ENCODE results near the gene PLEKHA8.

PLEKHA8 gene

DNA sequence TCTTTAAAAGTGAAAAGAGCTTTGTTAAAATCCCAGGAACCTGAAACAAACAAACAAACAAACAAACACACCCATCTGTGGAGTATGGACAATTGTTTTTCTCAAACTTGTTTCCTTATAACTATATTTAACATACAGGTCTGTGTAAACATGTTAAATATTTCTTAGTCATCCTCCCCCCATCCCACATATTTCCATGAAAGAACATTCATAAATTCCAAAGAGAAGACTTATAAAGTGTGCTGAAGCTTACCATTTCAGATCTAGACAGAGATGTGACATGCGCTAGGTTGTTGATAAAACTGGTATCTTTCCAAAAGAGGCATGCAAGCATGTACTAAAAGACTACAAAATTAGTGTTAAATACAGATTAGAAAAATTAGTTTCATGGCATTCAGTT, 8.3 kb upstream of the PLEKHA8 start:
- no peak overlapping the region for H3K27ac ChIP-seq (ENCODE audit: low read depth, low read length)
- TF ChIP-seq, protein P1, sequence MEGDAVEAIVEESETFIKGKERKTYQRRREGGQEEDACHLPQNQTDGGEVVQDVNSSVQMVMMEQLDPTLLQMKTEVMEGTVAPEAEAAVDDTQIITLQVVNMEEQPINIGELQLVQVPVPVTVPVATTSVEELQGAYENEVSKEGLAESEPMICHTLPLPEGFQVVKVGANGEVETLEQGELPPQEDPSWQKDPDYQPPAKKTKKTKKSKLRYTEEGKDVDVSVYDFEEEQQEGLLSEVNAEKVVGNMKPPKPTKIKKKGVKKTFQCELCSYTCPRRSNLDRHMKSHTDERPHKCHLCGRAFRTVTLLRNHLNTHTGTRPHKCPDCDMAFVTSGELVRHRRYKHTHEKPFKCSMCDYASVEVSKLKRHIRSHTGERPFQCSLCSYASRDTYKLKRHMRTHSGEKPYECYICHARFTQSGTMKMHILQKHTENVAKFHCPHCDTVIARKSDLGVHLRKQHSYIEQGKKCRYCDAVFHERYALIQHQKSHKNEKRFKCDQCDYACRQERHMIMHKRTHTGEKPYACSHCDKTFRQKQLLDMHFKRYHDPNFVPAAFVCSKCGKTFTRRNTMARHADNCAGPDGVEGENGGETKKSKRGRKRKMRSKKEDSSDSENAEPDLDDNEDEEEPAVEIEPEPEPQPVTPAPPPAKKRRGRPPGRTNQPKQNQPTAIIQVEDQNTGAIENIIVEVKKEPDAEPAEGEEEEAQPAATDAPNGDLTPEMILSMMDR (IDR thresholded peaks at IDR 0.05; ENCODE audit: low read depth, low read length, poor library complexity, severe bottlenecking): no peak
- no peak for TF ChIP-seq EZH2phosphoT487 (IDR thresholded peaks at IDR 0.05; ENCODE audit: borderline replicate concordance, low read length)
- H3K27me3 ChIP-seq (ENCODE audit: control insufficient read depth, low read length): no peaks in the 10 kb centered on the region
- H3K79me2 ChIP-seq (ENCODE audit: control insufficient read depth, low read length): peaks cover 37% of the 10 kb centered on the region
- peak overlapping the region; percentile 44; the same call in 1 of the 2 replicates for H3K4me2 ChIP-seq (ENCODE audit: low read length)
- peaks cover 12% of the 10 kb centered on the region for H3F3A ChIP-seq (ENCODE audit: control insufficient read depth, insufficient read depth)
- no peaks in the 10 kb centered on the region for H3K9me3 ChIP-seq (ENCODE audit: control insufficient read depth, insufficient read depth, low read length)
- H3K36me3 ChIP-seq (ENCODE audit: control insufficient read depth, low read length): peaks cover 57% of the 10 kb centered on the region
- peaks cover 47% of the 10 kb centered on the region for H3K4me1 ChIP-seq (ENCODE audit: control insufficient read depth, low read length)
- no peaks in the 10 kb centered on the region for H3K9me2 ChIP-seq (replicated peaks; ENCODE audit: control insufficient read depth, low read length)
- H3K4me3 ChIP-seq (ENCODE audit: low read length): no peak overlapping the region
- no peaks in the 10 kb centered on the region for H4K20me1 ChIP-seq (ENCODE audit: control insufficient read depth, insufficient read depth, low read depth, low read length)

DNA sequence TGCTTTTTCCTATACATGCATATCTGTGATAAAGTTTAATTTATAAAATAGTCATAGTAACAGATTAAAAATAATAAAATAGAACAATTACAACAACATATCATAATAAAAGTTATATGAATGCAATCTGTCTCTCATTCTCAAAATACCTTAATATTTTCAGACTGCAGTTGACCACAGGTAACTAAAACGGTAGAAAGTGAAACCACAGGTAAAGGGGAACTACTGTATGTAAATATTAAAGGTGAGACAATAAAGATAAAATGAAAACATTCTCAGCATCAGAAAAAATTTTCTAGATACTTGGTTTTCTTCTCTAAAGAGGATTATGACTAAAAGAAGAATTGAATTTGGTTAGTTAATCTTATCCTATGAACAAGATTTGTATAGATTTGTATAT, 7.7 kb upstream of the PLEKHA8 start:
- no peaks in the 10 kb centered on the region for H3K9me2 ChIP-seq (replicated peaks; ENCODE audit: control insufficient read depth, low read length)
- H3F3A ChIP-seq (ENCODE audit: control insufficient read depth, insufficient read depth): peaks cover 12% of the 10 kb centered on the region
- peaks cover 53% of the 10 kb centered on the region for H3K4me1 ChIP-seq (ENCODE audit: control insufficient read depth, low read length)
- H3K79me2 ChIP-seq (ENCODE audit: control insufficient read depth, low read length): peaks cover 43% of the 10 kb centered on the region
- TF ChIP-seq, protein P1 (IDR thresholded peaks at IDR 0.05; ENCODE audit: low read depth, low read length, poor library complexity, severe bottlenecking): no peak
- TF ChIP-seq EZH2phosphoT487 (IDR thresholded peaks at IDR 0.05; ENCODE audit: borderline replicate concordance, low read length): no peak
- peak overlapping the region; percentile 44 for H3K4me2 ChIP-seq (ENCODE audit: low read length)
- H3K27me3 ChIP-seq (ENCODE audit: control insufficient read depth, low read length): no peaks in the 10 kb centered on the region
- no peak overlapping the region for H3K27ac ChIP-seq (ENCODE audit: low read depth, low read length)
- peaks cover 60% of the 10 kb centered on the region for H3K36me3 ChIP-seq (ENCODE audit: control insufficient read depth, low read length)
- H3K9me3 ChIP-seq (ENCODE audit: control insufficient read depth, insufficient read depth, low read length): no peaks in the 10 kb centered on the region
- no peaks in the 10 kb centered on the region for H4K20me1 ChIP-seq (ENCODE audit: control insufficient read depth, insufficient read depth, low read depth, low read length)
- H3K4me3 ChIP-seq (ENCODE audit: low read length): peak overlapping the region; percentile 14; the same call in 1 of the 2 replicates

DNA sequence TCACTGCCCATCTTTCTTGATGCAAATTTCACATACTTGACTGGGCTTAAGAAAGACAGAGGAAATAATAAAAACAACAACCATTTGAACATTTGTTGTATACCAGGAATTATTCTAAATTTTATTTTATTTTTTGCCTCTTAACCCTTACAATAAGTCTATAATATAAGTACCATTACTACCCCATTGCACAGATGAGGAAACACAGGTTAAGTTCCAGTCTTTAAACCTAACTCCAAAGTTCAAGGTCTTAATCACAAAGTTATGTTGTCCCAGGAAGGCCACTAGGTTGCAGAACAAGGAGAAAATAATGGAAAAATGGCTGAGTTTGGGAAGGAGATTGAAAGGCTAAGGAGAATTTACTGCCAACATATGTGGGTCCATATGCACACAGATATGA, 5.2 kb upstream of the PLEKHA8 start:
- peaks cover 47% of the 10 kb centered on the region for H3K36me3 ChIP-seq (ENCODE audit: control insufficient read depth, low read length)
- no peaks in the 10 kb centered on the region for H3K9me2 ChIP-seq (replicated peaks; ENCODE audit: control insufficient read depth, low read length)
- no peaks in the 10 kb centered on the region for H3K27me3 ChIP-seq (ENCODE audit: control insufficient read depth, low read length)
- TF ChIP-seq EZH2phosphoT487 (IDR thresholded peaks at IDR 0.05; ENCODE audit: borderline replicate concordance, low read length): no peak
- TF ChIP-seq, protein P1 (IDR thresholded peaks at IDR 0.05; ENCODE audit: low read depth, low read length, poor library complexity, severe bottlenecking): no peak
- H3K27ac ChIP-seq (ENCODE audit: low read depth, low read length): no peak overlapping the region
- H3K79me2 ChIP-seq (ENCODE audit: control insufficient read depth, low read length): peaks cover 52% of the 10 kb centered on the region
- peaks cover 59% of the 10 kb centered on the region for H3K4me1 ChIP-seq (ENCODE audit: control insufficient read depth, low read length)
- H3K4me3 ChIP-seq (ENCODE audit: low read length): peak overlapping the region; percentile 89
- H3K9me3 ChIP-seq (ENCODE audit: control insufficient read depth, insufficient read depth, low read length): no peaks in the 10 kb centered on the region
- peaks cover 21% of the 10 kb centered on the region for H3F3A ChIP-seq (ENCODE audit: control insufficient read depth, insufficient read depth)
- peak overlapping the region; percentile 83 for H3K4me2 ChIP-seq (ENCODE audit: low read length)
- no peaks in the 10 kb centered on the region for H4K20me1 ChIP-seq (ENCODE audit: control insufficient read depth, insufficient read depth, low read depth, low read length)

Measured in DOHH2 (cell line).